RWPE1 (cell line): ENCODE measurements around the gene MUC5B.

Source experiments
- CTCF ChIA-PET: fragments of 350-600 bp; sonication (Branson Sonifier 250); formaldehyde crosslinking; extraction: SDS; loops from one replicate; lab custom pipeline; 2021; lab: Yijun Ruan, JAX
- POLR2A ChIA-PET: fragments of 400-600 bp; formaldehyde crosslinking; extraction: SDS; loops from one replicate; lab custom pipeline; 2020; ENCODE audit warnings: antibody characterized with exemption; ENCODE audit not compliant: low non-redundant PET; lab: Yijun Ruan, JAX
- DNase-seq: peaks from one replicate; pipeline ENCODE4 v3.0.0; 2012; ENCODE audit warnings: low spot score
- H3K27ac ChIP-seq: fragments of 450-650 bp; 2 replicates; pipeline ENCODE4 v1.5.1; 2017
- TF ChIP-seq, protein P1 (sequence below): fragments of 450-650 bp; conservative IDR thresholded peaks from 2 replicates; pipeline ENCODE4 v1.5.1; 2017; ENCODE audit warnings: low read depth, mild to moderate bottlenecking

MUC5B gene

DNA sequence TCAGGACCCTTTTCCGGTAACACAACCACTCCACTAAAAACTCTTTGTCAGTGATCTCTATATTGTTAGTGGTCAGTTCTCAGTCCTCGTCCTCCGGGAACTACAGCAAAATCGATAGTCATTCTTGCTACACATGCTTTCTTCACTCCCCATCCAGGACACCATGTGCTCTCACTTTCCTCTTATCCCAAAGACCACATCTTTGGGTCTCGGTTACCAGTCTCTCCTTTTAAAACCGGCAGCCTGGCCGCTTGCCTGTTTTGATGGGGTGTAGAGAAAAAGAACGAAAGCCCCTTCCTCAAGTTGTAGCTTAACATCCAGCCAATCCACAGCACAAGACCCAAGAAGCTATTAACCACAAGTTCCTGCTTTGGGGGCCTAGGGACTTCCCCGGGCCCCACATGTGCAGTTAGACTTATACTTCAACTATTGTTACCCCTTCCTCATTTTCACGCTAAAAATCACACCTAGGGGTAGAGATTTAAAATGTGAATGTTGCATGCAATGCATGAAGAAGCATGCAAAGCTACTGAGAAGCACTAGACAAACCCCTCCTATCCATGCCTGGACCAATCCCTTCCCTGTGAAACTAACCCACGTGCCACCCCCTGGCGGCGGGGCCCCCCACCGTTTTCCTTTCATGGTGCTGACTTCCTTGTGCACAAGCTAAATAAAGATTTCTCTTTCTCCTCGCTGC is 88.1 kb downstream of the MUC5B start:
- no peak overlapping the region for H3K27ac ChIP-seq
- TF ChIP-seq, protein P1, sequence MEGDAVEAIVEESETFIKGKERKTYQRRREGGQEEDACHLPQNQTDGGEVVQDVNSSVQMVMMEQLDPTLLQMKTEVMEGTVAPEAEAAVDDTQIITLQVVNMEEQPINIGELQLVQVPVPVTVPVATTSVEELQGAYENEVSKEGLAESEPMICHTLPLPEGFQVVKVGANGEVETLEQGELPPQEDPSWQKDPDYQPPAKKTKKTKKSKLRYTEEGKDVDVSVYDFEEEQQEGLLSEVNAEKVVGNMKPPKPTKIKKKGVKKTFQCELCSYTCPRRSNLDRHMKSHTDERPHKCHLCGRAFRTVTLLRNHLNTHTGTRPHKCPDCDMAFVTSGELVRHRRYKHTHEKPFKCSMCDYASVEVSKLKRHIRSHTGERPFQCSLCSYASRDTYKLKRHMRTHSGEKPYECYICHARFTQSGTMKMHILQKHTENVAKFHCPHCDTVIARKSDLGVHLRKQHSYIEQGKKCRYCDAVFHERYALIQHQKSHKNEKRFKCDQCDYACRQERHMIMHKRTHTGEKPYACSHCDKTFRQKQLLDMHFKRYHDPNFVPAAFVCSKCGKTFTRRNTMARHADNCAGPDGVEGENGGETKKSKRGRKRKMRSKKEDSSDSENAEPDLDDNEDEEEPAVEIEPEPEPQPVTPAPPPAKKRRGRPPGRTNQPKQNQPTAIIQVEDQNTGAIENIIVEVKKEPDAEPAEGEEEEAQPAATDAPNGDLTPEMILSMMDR: no peak
- ChIA-PET POLR2A (no interaction called here), CTCF (no interaction called here)
- no peak for DNase-seq
